ACC112 (cell line): ENCODE measurements around the gene RTCB.

ENCODE experiments used
- H2AFZ ChIP-seq: fragments of 200-600 bp; sonication (generic); one replicate; pipeline ENCODE4 v1.6.0; 2017; ENCODE audit warnings: antibody characterized with exemption, low read length; ENCODE audit not compliant: unreplicated experiment
- H3K27ac ChIP-seq: fragments of 200-600 bp; sonication (generic); 2 replicates; pipeline ENCODE4 v1.5.1; 2014; ENCODE audit warnings: low read depth, mild to moderate bottlenecking, antibody characterized with exemption, low read length, moderate library complexity
- H3K27me3 ChIP-seq: fragments of 200-600 bp; sonication (generic); 2 replicates; pipeline ENCODE4 v1.6.1; 2014; ENCODE audit warnings: mild to moderate bottlenecking, antibody characterized with exemption, low read length, moderate library complexity, mixed read lengths; ENCODE audit not compliant: insufficient read depth
- H3K36me3 ChIP-seq: fragments of 200-600 bp; sonication (generic); 2 replicates; pipeline ENCODE4 v1.6.1; 2016; ENCODE audit warnings: mild to moderate bottlenecking, antibody characterized with exemption, low read length, moderate library complexity, mixed read lengths; ENCODE audit not compliant: insufficient read depth
- H3K4me1 ChIP-seq: fragments of 200-600 bp; sonication (generic); one replicate; pipeline ENCODE4 v1.6.1; 2016; ENCODE audit warnings: low read length, mixed read lengths; ENCODE audit not compliant: insufficient read depth, unreplicated experiment, control insufficient read depth
- H3K4me3 ChIP-seq: fragments of 200-600 bp; sonication (generic); 2 replicates; pipeline ENCODE4 v1.5.1; 2014; ENCODE audit warnings: mild to moderate bottlenecking, low read depth, low read length
- H3K79me2 ChIP-seq: fragments of 200-600 bp; sonication (generic); one replicate; pipeline ENCODE4 v1.6.0; 2016; ENCODE audit warnings: low read length; ENCODE audit not compliant: control insufficient read depth, unreplicated experiment, insufficient read depth

Gene RTCB

GRCh38 chr22:32416556-32417085 is 4.6 kb upstream of the RTCB start:
- H3K27ac ChIP-seq, result no peak overlapping the region
- H3K4me3 ChIP-seq, result no peak overlapping the region
- peaks cover 3% of the 10 kb centered on the region for H3K79me2 ChIP-seq
- no peak overlapping the region for H2AFZ ChIP-seq
- H3K36me3 ChIP-seq, result no peaks in the 10 kb centered on the region
- peaks cover 45% of the 10 kb centered on the region for H3K27me3 ChIP-seq
- peaks cover 4% of the 10 kb centered on the region for H3K4me1 ChIP-seq

GRCh38 chr22:32414191-32414590 is 2.1 kb upstream of the RTCB start:
- Histone ChIP-seq H2AFZ (no peak overlapping the region), H3K4me3 (no peak overlapping the region)

GRCh38 chr22:32413719-32414118 is 1.7 kb upstream of the RTCB start:
- no peaks in the 10 kb centered on the region for H3K36me3 ChIP-seq
- no peak overlapping the region for H3K27ac ChIP-seq
- H3K79me2 ChIP-seq, result peaks cover 27% of the 10 kb centered on the region
- no peak overlapping the region for H3K4me3 ChIP-seq
- peaks cover 4% of the 10 kb centered on the region for H3K4me1 ChIP-seq
- peaks cover 23% of the 10 kb centered on the region for H3K27me3 ChIP-seq
- H2AFZ ChIP-seq, result no peak overlapping the region

More at GRCh38 chr22:32414191-32414590, 2.1 kb upstream of the RTCB start:
- Histone ChIP-seq H3K79me2 (peaks cover 23% of the 10 kb centered on the region), H3K27ac (no peak overlapping the region), H3K4me1 (peaks cover 4% of the 10 kb centered on the region), H3K27me3 (peaks cover 28% of the 10 kb centered on the region), H3K36me3 (no peaks in the 10 kb centered on the region)

- Histone ChIP-seq H3K27me3 (peaks cover 3% of the 10 kb centered on the region; the same call in 1 of the 2 replicates), H3K79me2 (peaks cover 38% of the 10 kb centered on the region), H2AFZ (peak overlapping the region; percentile 75), H3K4me1 (peaks cover 4% of the 10 kb centered on the region), H3K36me3 (0 out of 2 replicates have a peak, but pooled peaks cover 4% of the 10 kb centered on the region), H3K4me3 (peak overlapping the region; percentile 94), H3K27ac (peak overlapping the region; percentile 47; the same call in 1 of the 2 replicates)
Observed at GRCh38 chr22:32411402-32411801, 645 bp downstream of the RTCB start.

GRCh38 chr22:32410459-32410858 is 1.6 kb downstream of the RTCB start:
- Histone ChIP-seq H3K4me1 (peaks cover 4% of the 10 kb centered on the region), H2AFZ (no peak overlapping the region), H3K4me3 (peak overlapping the region; percentile 94), H3K79me2 (peaks cover 38% of the 10 kb centered on the region), H3K27me3 (no peaks in the 10 kb centered on the region), H3K36me3 (0 out of 2 replicates have a peak, but pooled peaks cover 4% of the 10 kb centered on the region), H3K27ac (no peak overlapping the region)

GRCh38 chr22:32409977-32410376 is 2.1 kb downstream of the RTCB start:
- Histone ChIP-seq H2AFZ (no peak overlapping the region), H3K4me1 (peaks cover 4% of the 10 kb centered on the region), H3K79me2 (peaks cover 38% of the 10 kb centered on the region), H3K27me3 (no peaks in the 10 kb centered on the region), H3K4me3 (no peak overlapping the region), H3K27ac (no peak overlapping the region), H3K36me3 (0 out of 2 replicates have a peak, but pooled peaks cover 4% of the 10 kb centered on the region)

- no peak overlapping the region for H2AFZ ChIP-seq
- H3K27me3 ChIP-seq, result no peaks in the 10 kb centered on the region
- peaks cover 4% of the 10 kb centered on the region for H3K4me1 ChIP-seq
- H3K79me2 ChIP-seq, result peaks cover 38% of the 10 kb centered on the region
- 0 out of 2 replicates have a peak, but pooled peaks cover 4% of the 10 kb centered on the region for H3K36me3 ChIP-seq
- no peak overlapping the region for H3K4me3 ChIP-seq
- H3K27ac ChIP-seq, result no peak overlapping the region
Observed at GRCh38 chr22:32407936-32408335, 4.1 kb downstream of the RTCB start.

- Histone ChIP-seq H3K36me3 (0 out of 2 replicates have a peak, but pooled peaks cover 4% of the 10 kb centered on the region), H2AFZ (no peak overlapping the region), H3K27ac (no peak overlapping the region)
Observed at GRCh38 chr22:32407312-32407711, 4.7 kb downstream of the RTCB start.

GRCh38 chr22:32404021-32404420 is 8.0 kb downstream of the RTCB start:
- no peak overlapping the region for H2AFZ ChIP-seq
- no peaks in the 10 kb centered on the region for H3K4me1 ChIP-seq
- H3K79me2 ChIP-seq, result peaks cover 13% of the 10 kb centered on the region
- H3K4me3 ChIP-seq, result no peak overlapping the region
- H3K36me3 ChIP-seq, result 0 out of 2 replicates have a peak, but pooled peaks cover 10% of the 10 kb centered on the region
- H3K27ac ChIP-seq, result no peak overlapping the region
- H3K27me3 ChIP-seq, result no peaks in the 10 kb centered on the region

More at GRCh38 chr22:32407312-32407711, 4.7 kb downstream of the RTCB start:
- Histone ChIP-seq H3K4me3 (no peak overlapping the region), H3K27me3 (no peaks in the 10 kb centered on the region), H3K79me2 (peaks cover 38% of the 10 kb centered on the region), H3K4me1 (peaks cover under 1% of the 10 kb centered on the region)

GRCh38 chr22:32401486-32401885 is 10.6 kb downstream of the RTCB start:
- H3K4me3 ChIP-seq, result no peak overlapping the region
- H3K79me2 ChIP-seq, result no peaks in the 10 kb centered on the region
- H3K27ac ChIP-seq, result no peak overlapping the region
- H3K4me1 ChIP-seq, result no peaks in the 10 kb centered on the region
- H2AFZ ChIP-seq, result no peak overlapping the region
- no peaks in the 10 kb centered on the region for H3K27me3 ChIP-seq
- H3K36me3 ChIP-seq, result 0 out of 2 replicates have a peak, but pooled peaks cover 10% of the 10 kb centered on the region

- no peak overlapping the region for H3K4me3 ChIP-seq
- H3K4me1 ChIP-seq, result no peaks in the 10 kb centered on the region
- H3K36me3 ChIP-seq, result 0 out of 2 replicates have a peak, but pooled peaks cover 10% of the 10 kb centered on the region
- no peak overlapping the region for H3K27ac ChIP-seq
- H3K79me2 ChIP-seq, result no peaks in the 10 kb centered on the region
- no peak overlapping the region for H2AFZ ChIP-seq
- no peaks in the 10 kb centered on the region for H3K27me3 ChIP-seq
Observed at GRCh38 chr22:32396746-32397145, 15.3 kb downstream of the RTCB start.
